H9 (cell line): ENCODE data around the gene GPBAR1. TPM values are rescaled to one million over a fixed set of nuclear protein-coding genes. Genes with fewer than 3 reads are reported as not detected.

Experiments
- DNase-seq: peaks from one replicate; pipeline ENCODE4 v3.0.0-alpha.2; 2017
- H2AFZ ChIP-seq: one replicate; pipeline ENCODE4 v1.6.1; 2013; ENCODE audit warnings: mild to moderate bottlenecking, low read length, control low read depth, moderate library complexity
- H2AK5ac ChIP-seq: 2 replicates; pipeline ENCODE4 v1.6.1; 2013; ENCODE audit warnings: low read length, control low read depth, mixed read lengths; ENCODE audit not compliant: insufficient read length
- H2BK120ac ChIP-seq: one replicate; pipeline ENCODE4 v1.6.1; 2013; ENCODE audit warnings: low read depth, mild to moderate bottlenecking, low read length, control low read depth, inconsistent platforms; ENCODE audit not compliant: poor library complexity, severe bottlenecking
- H2BK12ac ChIP-seq: 2 replicates; pipeline ENCODE4 v1.6.1; 2013; ENCODE audit warnings: low read length, control low read depth, mixed read lengths, low read depth; ENCODE audit not compliant: insufficient read length
- H2BK15ac ChIP-seq: 2 replicates; pipeline ENCODE4 v1.6.1; 2013; ENCODE audit warnings: low read depth, low read length, control low read depth
- H2BK20ac ChIP-seq: one replicate; pipeline ENCODE4 v1.6.1; 2013; ENCODE audit warnings: low read depth, mild to moderate bottlenecking, low read length, control low read depth, inconsistent platforms; ENCODE audit not compliant: poor library complexity, severe bottlenecking
- H2BK5ac ChIP-seq: 2 replicates; pipeline ENCODE4 v1.6.1; 2013; ENCODE audit warnings: low read length, control low read depth, mixed read lengths; ENCODE audit not compliant: insufficient read length
- H3K14ac ChIP-seq: 2 replicates; pipeline ENCODE4 v1.6.1; 2013; ENCODE audit warnings: low read length, control low read depth; ENCODE audit not compliant: insufficient read depth
- H3K18ac ChIP-seq: 2 replicates; pipeline ENCODE4 v1.6.1; 2013; ENCODE audit warnings: low read depth, mild to moderate bottlenecking, mixed read lengths, low read length, control low read depth; ENCODE audit not compliant: insufficient read length
- H3K23ac ChIP-seq: 2 replicates; pipeline ENCODE4 v1.6.1; 2013; ENCODE audit warnings: low read length, control low read depth, mixed read lengths, low read depth; ENCODE audit not compliant: insufficient read length
- H3K23me2 ChIP-seq: 2 replicates; pipeline ENCODE4 v1.6.1; 2013; ENCODE audit warnings: low read depth, mild to moderate bottlenecking, mixed read lengths, low read length, control low read depth; ENCODE audit not compliant: insufficient read length, poor library complexity, severe bottlenecking
- H3K27ac ChIP-seq: 2 replicates; pipeline ENCODE4 v1.5.1; 2013; ENCODE audit warnings: low read length, control low read depth, mixed read lengths, low read depth; ENCODE audit not compliant: insufficient read length
- H3K27me3 ChIP-seq: 2 replicates; pipeline ENCODE4 v1.6.1; 2013; ENCODE audit warnings: low read length, control low read depth, inconsistent platforms; ENCODE audit not compliant: insufficient read depth
- H3K4ac ChIP-seq: 2 replicates; pipeline ENCODE4 v1.6.1; 2013; ENCODE audit warnings: low read depth, mild to moderate bottlenecking, control low read depth, inconsistent platforms, low read length, moderate library complexity
- H3K4me1 ChIP-seq: 2 replicates; pipeline ENCODE4 v1.6.1; 2013; ENCODE audit warnings: low read length, control low read depth, inconsistent platforms; ENCODE audit not compliant: insufficient read depth
- H3K4me2 ChIP-seq: 2 replicates; pipeline ENCODE4 v1.6.1; 2013; ENCODE audit warnings: low read length, control low read depth, mixed read lengths; ENCODE audit not compliant: insufficient read length, insufficient read depth
- H3K56ac ChIP-seq: 2 replicates; pipeline ENCODE4 v1.6.1; 2013; ENCODE audit warnings: low read depth, mild to moderate bottlenecking, mixed read lengths, low read length, control low read depth; ENCODE audit not compliant: insufficient read length
- H3K79me1 ChIP-seq: 2 replicates; pipeline ENCODE4 v1.6.1; 2013; ENCODE audit warnings: low read depth, mild to moderate bottlenecking, moderate library complexity, low read length, control low read depth, inconsistent platforms; ENCODE audit not compliant: insufficient read depth, poor library complexity, severe bottlenecking
- H3K79me2 ChIP-seq: 2 replicates; pipeline ENCODE4 v1.6.1; 2013; ENCODE audit warnings: low read length, control low read depth, inconsistent platforms; ENCODE audit not compliant: insufficient read depth
- H3K9ac ChIP-seq: 2 replicates; pipeline ENCODE4 v1.6.1; 2013; ENCODE audit warnings: low read length, control low read depth, mixed read lengths; ENCODE audit not compliant: insufficient read length; ENCODE audit errors: extremely low read depth
- H3K9me3 ChIP-seq: one replicate; pipeline ENCODE4 v1.6.1; 2013; ENCODE audit warnings: low read depth, low read length, inconsistent platforms; ENCODE audit not compliant: control insufficient read depth
- H3T11ph ChIP-seq: one replicate; pipeline ENCODE4 v1.6.1; 2013; ENCODE audit warnings: mild to moderate bottlenecking, low read length, control low read depth, inconsistent platforms
- H4K20me1 ChIP-seq: one replicate; pipeline ENCODE4 v1.6.1; 2013; ENCODE audit not compliant: control insufficient read depth, insufficient read length, insufficient read depth
- H4K5ac ChIP-seq: 2 replicates; pipeline ENCODE4 v1.6.1; 2013; ENCODE audit warnings: low read depth, mild to moderate bottlenecking, mixed read lengths, low read length, control low read depth; ENCODE audit not compliant: insufficient read length
- H4K8ac ChIP-seq: replicated peaks from 2 replicates; pipeline ENCODE4 v1.6.1; 2013; ENCODE audit warnings: low read length, control low read depth, mixed read lengths, low read depth; ENCODE audit not compliant: insufficient read length
- H4K91ac ChIP-seq: 2 replicates; pipeline ENCODE4 v1.6.1; 2013; ENCODE audit warnings: low read depth, mild to moderate bottlenecking, moderate library complexity, mixed read lengths, low read length, control low read depth; ENCODE audit not compliant: insufficient read length
- H3K27ac Mint-ChIP-seq, 3 experiments: 2 replicates in 2 of 3; 3 replicates in 1 of 3; pipeline ENCODE4 v1.8.0; 2020 to 2021; ENCODE audit warnings: mixed read lengths in 3 of 3, mild to moderate bottlenecking in 1 of 3, moderate library complexity in 1 of 3
- H3K27me3 Mint-ChIP-seq: 2 replicates; pipeline ENCODE4 v1.8.0; 2021; ENCODE audit warnings: low read depth, mild to moderate bottlenecking, moderate library complexity, mixed read lengths
- H3K36me3 Mint-ChIP-seq, 3 experiments: 2 replicates in 2 of 3; 3 replicates in 1 of 3; pipeline ENCODE4 v1.8.0; 2020 to 2021; ENCODE audit warnings: low read depth in 3 of 3, mixed read lengths in 3 of 3; ENCODE audit not compliant: insufficient read depth in 1 of 3
- H3K4me1 Mint-ChIP-seq, 2 experiments: 2 replicates each; pipeline ENCODE4 v1.8.0; 2020; ENCODE audit warnings: mixed read lengths in 2 of 2
- H3K4me3 Mint-ChIP-seq, 2 experiments: 2 replicates in 1 of 2; 3 replicates in 1 of 2; pipeline ENCODE4 v1.8.0; 2020 to 2021; ENCODE audit warnings: mild to moderate bottlenecking in 2 of 2, mixed read lengths in 2 of 2, moderate library complexity in 1 of 2
- H3K9me3 Mint-ChIP-seq, 2 experiments: 2 replicates in 1 of 2; 3 replicates in 1 of 2; pipeline ENCODE4 v1.8.0; 2020; ENCODE audit warnings: mild to moderate bottlenecking in 2 of 2, mixed read lengths in 2 of 2, moderate library complexity in 1 of 2
- WGBS: extraction: QIAGEN DNeasy Blood & Tissue Kit; methylation state at CpG from one replicate; pipeline ENCODE4 v1.1.7; 2013; ENCODE audit warnings: missing lambda C conversion rate, low lambda C conversion rate, mixed read lengths; ENCODE audit not compliant: insufficient read length; ENCODE audit errors: extremely low coverage; 5-methylcytosine and 5-hydroxymethylcytosine counted together
- total RNA-seq: library from RNA; stranded (reverse); gene quantifications from 2 replicates; pipeline ENCODE4 v1.2.1, GENCODE V29; 2021
- TF ChIP-seq, protein P1 (sequence below): fragments of 200-600 bp; sonication (generic); conservative IDR thresholded peaks from 3 replicates; pipeline ENCODE4 v1.8.0; 2021; ENCODE audit warnings: antibody characterized with exemption, mild to moderate bottlenecking

GPBAR1 gene
- total RNA-seq, 1 experiment from 2014 or later = 0.44 TPM

DNA sequence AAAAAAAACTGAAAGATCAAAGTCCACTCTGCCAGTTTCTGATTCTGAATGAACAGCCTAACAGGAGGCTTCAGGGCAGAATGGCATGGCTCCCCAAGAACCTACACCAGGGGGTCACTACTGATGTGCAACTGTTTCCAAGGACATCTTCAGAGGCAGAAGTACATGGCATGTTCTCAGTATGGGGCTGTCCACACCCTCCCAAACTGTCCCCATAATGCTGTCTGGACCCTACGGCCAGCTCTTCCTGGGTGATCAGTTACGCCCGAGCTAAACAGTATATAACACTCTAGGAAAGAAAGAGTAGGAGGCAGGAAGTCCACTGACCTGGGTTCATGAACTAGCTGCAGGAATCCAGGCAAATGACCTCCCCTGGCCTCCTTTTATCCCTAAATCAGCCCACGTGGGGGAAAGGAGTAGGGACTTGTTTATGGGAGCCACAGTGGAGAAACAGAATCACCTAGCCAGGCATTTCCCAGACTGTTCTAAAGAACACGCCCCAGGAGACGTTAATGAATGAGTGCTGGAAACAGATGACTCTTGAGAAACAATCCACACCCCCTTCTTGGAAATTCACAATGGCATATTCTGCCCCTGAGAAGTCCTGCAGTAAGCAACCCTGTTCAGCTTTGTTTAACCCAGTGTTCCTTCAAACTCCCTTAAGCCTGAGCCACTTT, 29.0 kb downstream of the GPBAR1 start:
- Histone ChIP-seq H3K23ac (no peak overlapping the region), H4K8ac (no peak overlapping the region), H3K27me3 (no peaks in the 10 kb centered on the region), H3K23me2 (peaks cover 7% of the 10 kb centered on the region), H2BK120ac (no peak overlapping the region), H2BK15ac (no peak overlapping the region), H4K91ac (no peak overlapping the region), H3K9ac (no peak overlapping the region), H3K4me2 (no peak overlapping the region), H2AK5ac (no peak overlapping the region), H4K5ac (no peak overlapping the region), H2BK20ac (no peak overlapping the region), H3K18ac (no peak overlapping the region), H2AFZ (no peak overlapping the region), H3K4me1 (peaks cover 4% of the 10 kb centered on the region; the same call in 1 of the 2 replicates), H3K27ac (no peak overlapping the region), H3K9me3 (no peaks in the 10 kb centered on the region), H3K56ac (no peak overlapping the region), H3K79me2 (no peaks in the 10 kb centered on the region), H3K14ac (no peak overlapping the region), H2BK12ac (no peak overlapping the region), H3T11ph (no peak overlapping the region), H4K20me1 (no peaks in the 10 kb centered on the region), H3K4ac (no peak overlapping the region), H3K79me1 (no peaks in the 10 kb centered on the region), H2BK5ac (no peak overlapping the region)
- TF ChIP-seq, protein P1, sequence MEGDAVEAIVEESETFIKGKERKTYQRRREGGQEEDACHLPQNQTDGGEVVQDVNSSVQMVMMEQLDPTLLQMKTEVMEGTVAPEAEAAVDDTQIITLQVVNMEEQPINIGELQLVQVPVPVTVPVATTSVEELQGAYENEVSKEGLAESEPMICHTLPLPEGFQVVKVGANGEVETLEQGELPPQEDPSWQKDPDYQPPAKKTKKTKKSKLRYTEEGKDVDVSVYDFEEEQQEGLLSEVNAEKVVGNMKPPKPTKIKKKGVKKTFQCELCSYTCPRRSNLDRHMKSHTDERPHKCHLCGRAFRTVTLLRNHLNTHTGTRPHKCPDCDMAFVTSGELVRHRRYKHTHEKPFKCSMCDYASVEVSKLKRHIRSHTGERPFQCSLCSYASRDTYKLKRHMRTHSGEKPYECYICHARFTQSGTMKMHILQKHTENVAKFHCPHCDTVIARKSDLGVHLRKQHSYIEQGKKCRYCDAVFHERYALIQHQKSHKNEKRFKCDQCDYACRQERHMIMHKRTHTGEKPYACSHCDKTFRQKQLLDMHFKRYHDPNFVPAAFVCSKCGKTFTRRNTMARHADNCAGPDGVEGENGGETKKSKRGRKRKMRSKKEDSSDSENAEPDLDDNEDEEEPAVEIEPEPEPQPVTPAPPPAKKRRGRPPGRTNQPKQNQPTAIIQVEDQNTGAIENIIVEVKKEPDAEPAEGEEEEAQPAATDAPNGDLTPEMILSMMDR = no peak
- no CpG with 5 or more reads among the region's 6 CpGs for WGBS
- Mint-ChIP-seq H3K4me1 (peaks cover 51 to 53% of the 10 kb centered on the region in 2 experiments), H3K36me3 (no peaks in the 10 kb centered on the region), H3K4me3 (peak overlapping the region in 1 of 2 experiments; percentile 19; a peak in 1 of 5 replicates), H3K9me3 (no peaks in the 10 kb centered on the region), H3K27me3 (peaks cover 1% of the 10 kb centered on the region), H3K27ac (0 out of 7 replicates have a peak overlapping the region, but pooled peaks of 1 of the 3 experiments have one; percentile 43)
- DNase-seq = no peak
